K562 (cell line): ENCODE data around the gene PTPN11. TPM values are rescaled to one million over a fixed set of nuclear protein-coding genes. Genes with fewer than 3 reads are reported as not detected.

Experiments used
- ATAC-seq: fragments of 200-7000 bp; cut with Tn5 transposase; 3 replicates; pipeline ENCODE4 v1.9.1; 2020; ENCODE audit warnings: moderate library complexity
- BruUV-seq: library from RNA; stranded (reverse); fragments of 400-500 nt; replicated peaks from 2 replicates; lab custom pipeline; 2021; lab: Mats Ljungman, UMichigan
- CTCF ChIA-PET: fragments of 300-600 bp; formaldehyde crosslinking; extraction: SDS; loops from one replicate; lab custom pipeline; 2021; ENCODE audit warnings: low intra/inter-chr PET ratio; lab: Yijun Ruan, JAX
- POLR2A ChIA-PET: fragments of 300-600, 350-650 bp; sonication (Branson Sonifier 250); formaldehyde crosslinking; extraction: SDS; loops from one replicate; lab custom pipeline; 2021; ENCODE audit warnings: antibody characterized with exemption, inconsistent platforms; lab: Yijun Ruan, JAX
- DNase-seq, 4 experiments: peaks; one replicate each; pipeline versions ENCODE4 v3.0.0 to v3.0.0-alpha.2; 2011 to 2018; ENCODE audit warnings: low spot score in 3 of 4, mixed read lengths in 3 of 4; ENCODE audit errors: extremely low read depth in 1 of 4
- FAIRE-seq: peaks from 2 replicates; lab custom pipeline; 2011; peaks lifted over from hg19 to GRCh38; lab: Jason Lieb, UNC
- H2AFZ ChIP-seq: 2 replicates; pipeline ENCODE4 v1.6.0; 2011; ENCODE audit warnings: low read depth, low read length, control low read depth, inconsistent platforms
- H3K27ac ChIP-seq: fragments of 200-600 bp; 3 replicates; pipeline ENCODE4 v1.8.0; 2011; ENCODE audit warnings: low read depth, mild to moderate bottlenecking, control low read depth, inconsistent platforms, low read length, moderate library complexity, mixed read lengths; ENCODE audit errors: extremely low read depth
- H3K27me3 ChIP-seq, 2 experiments: fragments of 300-600 bp in 1 of 2; 2 replicates in 1 of 2; 3 replicates in 1 of 2; pipeline versions ENCODE4 v1.6.0 to v1.8.0; 2011; ENCODE audit warnings: inconsistent platforms in 2 of 2, low read length in 2 of 2, mild to moderate bottlenecking in 1 of 2, mixed read lengths in 1 of 2, moderate library complexity in 1 of 2; ENCODE audit not compliant: control insufficient read depth in 2 of 2, insufficient read depth in 2 of 2
- H3K36me3 ChIP-seq: fragments of 300-600 bp; 3 replicates; pipeline ENCODE4 v1.8.0; 2011; ENCODE audit warnings: mild to moderate bottlenecking, low read length, inconsistent platforms; ENCODE audit not compliant: control insufficient read depth, insufficient read depth
- H3K4me1 ChIP-seq, 2 experiments: fragments of 200-600 bp in 1 of 2; replicated peaks in 1 of 2; 2 replicates in 1 of 2; 3 replicates in 1 of 2; pipeline versions ENCODE4 v1.5.1 to v1.8.0; 2011; ENCODE audit warnings: inconsistent platforms in 2 of 2, low read length in 2 of 2, mild to moderate bottlenecking in 1 of 2, mixed read lengths in 1 of 2, moderate library complexity in 1 of 2; ENCODE audit not compliant: control insufficient read depth in 2 of 2, insufficient read depth in 2 of 2
- H3K4me2 ChIP-seq: 2 replicates; pipeline ENCODE4 v1.6.1; 2011; ENCODE audit warnings: low read length, control low read depth, inconsistent platforms, mixed read lengths; ENCODE audit not compliant: insufficient read depth
- H3K4me3 ChIP-seq: fragments of 200-600 bp; sonication (generic), shearing (Covaris generic); 2 replicates; pipeline ENCODE4 v1.5.1; 2016; ENCODE audit warnings: control low read depth, inconsistent platforms
- H3K79me2 ChIP-seq: fragments of 200-600 bp; 3 replicates; pipeline ENCODE4 v1.8.0; 2011; ENCODE audit warnings: low read length, inconsistent platforms; ENCODE audit not compliant: control insufficient read depth, insufficient read depth
- H3K9ac ChIP-seq, 2 experiments: 2 replicates each; pipeline versions ENCODE4 v1.6.0 to v1.6.1; 2011; ENCODE audit warnings: low read depth in 2 of 2, low read length in 2 of 2, control low read depth in 1 of 2, inconsistent platforms in 1 of 2, mild to moderate bottlenecking in 1 of 2, mixed read lengths in 1 of 2; ENCODE audit not compliant: insufficient read depth in 1 of 2
- H3K9me1 ChIP-seq: one replicate; pipeline ENCODE4 v1.6.0; 2011; ENCODE audit warnings: inconsistent platforms, mild to moderate bottlenecking, low read length, moderate library complexity; ENCODE audit not compliant: control insufficient read depth, insufficient read depth
- H3K9me3 ChIP-seq: replicated peaks from 2 replicates; pipeline ENCODE4 v1.5.1; 2011; ENCODE audit warnings: low read depth, low read length, inconsistent platforms; ENCODE audit not compliant: control insufficient read depth, insufficient read depth
- H4K20me1 ChIP-seq: replicated peaks from 2 replicates; pipeline ENCODE4 v1.6.1; 2011; ENCODE audit warnings: low read length, inconsistent platforms, mixed read lengths; ENCODE audit not compliant: control insufficient read depth, insufficient read depth
- CBX1 ChIP-seq: sonication (generic); IDR thresholded peaks from 2 replicates; pipeline ENCODE4 v1.6.1; 2016; ENCODE audit warnings: antibody characterized with exemption, low read depth, mild to moderate bottlenecking
- FOS ChIP-seq: IDR thresholded peaks from 3 replicates; pipeline ENCODE4 v1.6.1; 2011; ENCODE audit not compliant: insufficient read length; ENCODE audit errors: extremely low read depth
- PRPF4 ChIP-seq: fragments of 200-400 bp; formaldehyde crosslinking; IDR thresholded peaks from one replicate; pipeline ENCODE4 v1.6.1; 2017; ENCODE audit warnings: low read length, low read depth, mild to moderate bottlenecking; ENCODE audit not compliant: insufficient read depth, poor library complexity, severe bottlenecking
- TAF7 ChIP-seq: fragments of 450-650 bp; IDR thresholded peaks from 2 replicates; pipeline ENCODE4 v1.6.1; 2016; ENCODE audit warnings: missing genetic modification characterization, missing compliant biosample characterization
- TEAD2 ChIP-seq: fragments of 450-650 bp; IDR thresholded peaks from 2 replicates; pipeline ENCODE4 v1.6.1; 2016; ENCODE audit warnings: missing genetic modification characterization, control low read depth, missing compliant biosample characterization
- ZBTB17 ChIP-seq: fragments of 450-650 bp; formaldehyde crosslinking; IDR thresholded peaks from 2 replicates; pipeline ENCODE4 v1.4.0; 2020; ENCODE audit warnings: mild to moderate bottlenecking
- ZNF133 ChIP-seq: fragments of 250-450 bp; sonication (Bioruptor Pico); IDR thresholded peaks from 2 replicates; pipeline ENCODE4 v1.4.0; 2020; ENCODE audit warnings: mild to moderate bottlenecking
- WGBS: fragments of 100-300 bp; shearing (Covaris generic); methylation state at CpG from one replicate; pipeline ENCODE4 v1.1.6; 2016; ENCODE audit warnings: low coverage, mixed read lengths; ENCODE audit not compliant: insufficient coverage; ENCODE audit errors: missing lambda C conversion rate; 5-methylcytosine and 5-hydroxymethylcytosine counted together
- in situ Hi-C: fragments of 300-500 bp; cut with MboI; formaldehyde crosslinking; loops from 4 replicates; pipeline ENCODE4 v1.15.0; 2018; ENCODE audit warnings: inconsistent platforms, mixed read lengths
- intact Hi-C: fragments of 100-400 bp; cut with micrococcal nuclease; formaldehyde crosslinking; loops from 2 replicates; pipeline ENCODE4 v1.14.2; 2022
- polyA plus RNA-seq, 8 experiments: library from polyadenylated mRNA; depleted of rRNA in 4 of 8; stranded (reverse) in 5 of 8; unstranded in 3 of 8; fragments of >200 nt; fragmentation: Nextera tagmentation in 2 of 8; fragmentation: Illumina TruSeq in 1 of 8; extraction: Ambion mirVana in 2 of 8; extraction: Trizol in 1 of 8; gene quantifications; 2 replicates each; pipeline versions ENCODE4 v1.2.1 to v1.2.3, GENCODE V29; 2011 to 2014; ENCODE audit warnings: inconsistent platforms in 1 of 8, missing spikeins in 1 of 8
- total RNA-seq, 7 experiments: library from RNA; depleted of rRNA in 6 of 7; stranded (reverse); fragments of >200 nt in 6 of 7; fragmentation: Illumina TruSeq in 2 of 7; extraction: Trizol in 2 of 7; gene quantifications; 2 replicates each; pipeline versions ENCODE4 v1.2.1 to v1.2.3, GENCODE V29; 2011 to 2021; ENCODE audit warnings: low replicate concordance in 1 of 7
- TF ChIP-seq, protein P1 (sequence below): fragments of 450-650 bp; formaldehyde crosslinking; IDR thresholded peaks from 2 replicates; pipeline ENCODE4 v1.4.0; 2022; ENCODE audit warnings: mild to moderate bottlenecking, moderate library complexity
- TF ChIP-seq, protein P2 (sequence below): fragments of 450-650 bp; IDR thresholded peaks from 2 replicates; pipeline ENCODE4 v1.6.1; 2018; ENCODE audit not compliant: partially characterized antibody

The PTPN11 gene
- total and polyA plus RNA-seq, 9 of the 15 experiments (the other 6 are each of a cell fraction or from before 2014, with no cell fraction given): 22.5 to 126 (median 79.7) TPM

DNA sequence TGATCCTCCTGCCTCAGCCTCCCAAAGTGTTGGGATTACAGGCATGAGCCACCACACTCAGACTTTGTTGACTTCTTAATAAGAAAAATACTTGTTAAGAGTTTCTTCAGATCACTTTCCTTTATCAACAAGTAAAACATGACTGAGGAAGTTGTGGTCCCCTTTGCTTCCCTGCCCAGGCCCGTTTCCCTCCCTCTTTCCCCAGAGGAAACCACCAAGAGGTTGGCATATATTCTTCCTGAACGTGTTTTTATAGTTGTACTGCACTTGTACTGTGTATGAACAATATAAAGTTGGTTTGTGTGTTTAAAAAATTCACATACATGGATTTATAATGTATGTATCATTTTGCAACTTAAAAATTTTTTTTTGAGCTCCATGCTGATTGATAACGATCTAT, 28.4 kb downstream of the PTPN11 start:
- CTCF ChIA-PET: interaction anchor here (0.7 kb wide), 1 partner anchor 857 kb away, joined by 3 read pairs; no protein-coding TSS in a partner anchor
- ATAC-seq (no peak), DNase-seq (no peak), FAIRE-seq (no peak)
- peaks cover 46% of the 10 kb centered on the region for H3K36me3 ChIP-seq
- H3K4me2 ChIP-seq: no peak overlapping the region
- intact Hi-C loops: no loop called here
- H3K9me3 ChIP-seq: no peaks in the 10 kb centered on the region
- in situ Hi-C loops: no loop called here
- no TSS peak for BruUV-seq
- H3K9ac ChIP-seq: no peak overlapping the region
- H3K79me2 ChIP-seq: peaks cover 15% of the 10 kb centered on the region
- POLR2A ChIA-PET: interaction anchor here (0.6 to 1.2 kb wide), 3 partner anchors 9 to 431 kb away, joined by 3 to 4 read pairs (median 3); no protein-coding TSS in a partner anchor
- H3K27ac ChIP-seq: no peak overlapping the region
- 81% methylated on average over 3 of the region's 3 CpGs for WGBS
- peaks cover 2 to 8% of the 10 kb centered on the region in 2 experiments; a peak in 3 of 5 replicates for H3K4me1 ChIP-seq
- no peak overlapping the region for H3K4me3 ChIP-seq
- no peaks in the 10 kb centered on the region for H3K9me1 ChIP-seq
- no peaks in the 10 kb centered on the region for H4K20me1 ChIP-seq
- H3K27me3 ChIP-seq: no peaks in the 10 kb centered on the region
- no peak overlapping the region for H2AFZ ChIP-seq
- TF ChIP-seq PRPF4 (no peak), TEAD2 (tag) (no peak), ZBTB17 (CRISPR knock-in tag) (no peak), ZNF133 (no peak), TAF7 (tag) (no peak), CBX1 (no peak), FOS (no peak)
- TF ChIP-seq, protein P1, sequence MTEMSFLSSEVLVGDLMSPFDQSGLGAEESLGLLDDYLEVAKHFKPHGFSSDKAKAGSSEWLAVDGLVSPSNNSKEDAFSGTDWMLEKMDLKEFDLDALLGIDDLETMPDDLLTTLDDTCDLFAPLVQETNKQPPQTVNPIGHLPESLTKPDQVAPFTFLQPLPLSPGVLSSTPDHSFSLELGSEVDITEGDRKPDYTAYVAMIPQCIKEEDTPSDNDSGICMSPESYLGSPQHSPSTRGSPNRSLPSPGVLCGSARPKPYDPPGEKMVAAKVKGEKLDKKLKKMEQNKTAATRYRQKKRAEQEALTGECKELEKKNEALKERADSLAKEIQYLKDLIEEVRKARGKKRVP (CRISPR knock-in tag): no peak
- TF ChIP-seq, protein P2, sequence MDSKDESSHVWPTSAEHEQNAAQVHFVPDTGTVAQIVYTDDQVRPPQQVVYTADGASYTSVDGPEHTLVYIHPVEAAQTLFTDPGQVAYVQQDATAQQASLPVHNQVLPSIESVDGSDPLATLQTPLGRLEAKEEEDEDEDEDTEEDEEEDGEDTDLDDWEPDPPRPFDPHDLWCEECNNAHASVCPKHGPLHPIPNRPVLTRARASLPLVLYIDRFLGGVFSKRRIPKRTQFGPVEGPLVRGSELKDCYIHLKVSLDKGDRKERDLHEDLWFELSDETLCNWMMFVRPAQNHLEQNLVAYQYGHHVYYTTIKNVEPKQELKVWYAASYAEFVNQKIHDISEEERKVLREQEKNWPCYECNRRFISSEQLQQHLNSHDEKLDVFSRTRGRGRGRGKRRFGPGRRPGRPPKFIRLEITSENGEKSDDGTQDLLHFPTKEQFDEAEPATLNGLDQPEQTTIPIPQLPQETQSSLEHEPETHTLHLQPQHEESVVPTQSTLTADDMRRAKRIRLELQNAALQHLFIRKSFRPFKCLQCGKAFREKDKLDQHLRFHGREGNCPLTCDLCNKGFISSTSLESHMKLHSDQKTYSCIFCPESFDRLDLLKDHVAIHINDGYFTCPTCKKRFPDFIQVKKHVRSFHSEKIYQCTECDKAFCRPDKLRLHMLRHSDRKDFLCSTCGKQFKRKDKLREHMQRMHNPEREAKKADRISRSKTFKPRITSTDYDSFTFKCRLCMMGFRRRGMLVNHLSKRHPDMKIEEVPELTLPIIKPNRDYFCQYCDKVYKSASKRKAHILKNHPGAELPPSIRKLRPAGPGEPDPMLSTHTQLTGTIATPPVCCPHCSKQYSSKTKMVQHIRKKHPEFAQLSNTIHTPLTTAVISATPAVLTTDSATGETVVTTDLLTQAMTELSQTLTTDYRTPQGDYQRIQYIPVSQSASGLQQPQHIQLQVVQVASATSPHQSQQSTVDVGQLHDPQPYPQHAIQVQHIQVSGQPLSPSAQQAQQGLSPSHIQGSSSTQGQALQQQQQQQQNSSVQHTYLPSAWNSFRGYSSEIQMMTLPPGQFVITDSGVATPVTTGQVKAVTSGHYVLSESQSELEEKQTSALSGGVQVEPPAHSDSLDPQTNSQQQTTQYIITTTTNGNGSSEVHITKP: no peak
